HUES64 (cell line): ENCODE results near the gene HMX1.

Experiments
- H3K27ac ChIP-seq: 2 replicates; pipeline ENCODE4 v1.7.0; 2013; ENCODE audit warnings: low read depth, low read length, inconsistent platforms
- H3K27me3 ChIP-seq: 2 replicates; pipeline ENCODE4 v1.6.1; 2013; ENCODE audit warnings: mild to moderate bottlenecking, low read length; ENCODE audit not compliant: insufficient read depth
- H3K36me3 ChIP-seq: 2 replicates; pipeline ENCODE4 v1.6.1; 2013; ENCODE audit warnings: mild to moderate bottlenecking, low read length; ENCODE audit not compliant: insufficient read depth
- H3K4me1 ChIP-seq: 2 replicates; pipeline ENCODE4 v1.6.1; 2013; ENCODE audit warnings: mild to moderate bottlenecking, low read length, moderate library complexity; ENCODE audit not compliant: insufficient read depth
- H3K4me3 ChIP-seq: 2 replicates; pipeline ENCODE4 v1.5.1; 2013; ENCODE audit warnings: mild to moderate bottlenecking, low read length, moderate library complexity
- H3K9ac ChIP-seq: 2 replicates; pipeline ENCODE4 v1.6.1; 2013; ENCODE audit warnings: mild to moderate bottlenecking, low read depth, low read length
- H3K9me3 ChIP-seq: 2 replicates; pipeline ENCODE4 v1.6.1; 2013; ENCODE audit warnings: low read depth, low read length; ENCODE audit not compliant: insufficient read depth
- WGBS: fragments of 150-250, 120-280 bp; methylation state at CpG from one replicate; pipeline ENCODE4 v1.1.7; 2013; ENCODE audit warnings: missing lambda C conversion rate; 5-methylcytosine and 5-hydroxymethylcytosine counted together

HMX1 gene

DNA sequence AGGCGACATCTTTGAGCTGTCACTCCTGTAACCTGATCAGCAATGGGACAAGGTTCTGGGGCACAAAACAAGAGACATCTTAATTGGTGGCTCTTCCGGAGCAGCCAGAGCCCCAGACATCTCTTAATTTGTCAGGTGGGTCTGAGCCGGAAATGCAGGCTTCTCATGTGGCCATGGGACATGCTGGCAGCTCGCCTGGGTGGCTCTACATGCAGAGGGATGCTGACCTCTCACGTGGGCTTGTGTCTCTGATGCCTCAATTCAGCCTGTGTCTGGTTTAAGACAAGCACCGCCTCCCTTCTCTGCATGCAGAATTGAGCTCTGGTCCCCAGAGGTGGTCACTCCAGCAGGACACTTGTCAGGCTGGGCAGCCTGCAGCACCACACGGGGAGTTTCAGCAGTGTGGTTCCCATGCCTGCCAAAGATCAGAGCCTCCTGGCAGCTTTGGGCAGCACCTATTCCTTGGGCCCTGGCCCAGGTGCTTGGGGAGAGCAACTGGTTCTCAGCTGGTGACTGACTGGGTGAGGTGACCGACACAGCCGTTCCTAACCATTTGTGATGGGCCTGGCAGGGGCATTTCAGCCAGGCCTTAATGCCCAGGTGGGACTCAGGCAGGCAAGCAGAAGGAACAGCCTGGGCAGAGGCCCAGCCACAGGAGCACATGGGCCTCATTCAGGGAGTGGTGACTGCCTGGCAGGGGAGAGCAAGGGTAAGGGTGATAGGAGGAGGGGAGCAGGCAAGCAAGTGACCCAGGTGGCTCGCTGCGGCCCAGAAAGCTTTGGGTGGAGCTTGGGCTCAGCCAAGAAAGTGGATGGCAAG lies 53.4 kb downstream of the HMX1 start:
- 84% methylated on average over 11 of the region's 11 CpGs for WGBS
- no peak overlapping the region for H3K27ac ChIP-seq

GRCh38 chr4:8817813-8818062 lies 53.9 kb downstream of the HMX1 start:
- no peaks in the 10 kb centered on the region for H3K4me1 ChIP-seq
- WGBS, result 80% methylated on average over 5 of the region's 5 CpGs
- no peaks in the 10 kb centered on the region for H3K27me3 ChIP-seq
- H3K36me3 ChIP-seq, result no peaks in the 10 kb centered on the region
- no peak overlapping the region for H3K9ac ChIP-seq
- H3K27ac ChIP-seq, result no peak overlapping the region
- H3K4me3 ChIP-seq, result no peak overlapping the region
- H3K9me3 ChIP-seq, result no peaks in the 10 kb centered on the region

More for the DNA sequence above, 53.4 kb downstream of the HMX1 start:
- H3K27me3 ChIP-seq, result no peaks in the 10 kb centered on the region
- no peaks in the 10 kb centered on the region for H3K36me3 ChIP-seq
- no peak overlapping the region for H3K4me3 ChIP-seq
- no peaks in the 10 kb centered on the region for H3K4me1 ChIP-seq
- H3K9ac ChIP-seq, result no peak overlapping the region
- no peaks in the 10 kb centered on the region for H3K9me3 ChIP-seq

DNA sequence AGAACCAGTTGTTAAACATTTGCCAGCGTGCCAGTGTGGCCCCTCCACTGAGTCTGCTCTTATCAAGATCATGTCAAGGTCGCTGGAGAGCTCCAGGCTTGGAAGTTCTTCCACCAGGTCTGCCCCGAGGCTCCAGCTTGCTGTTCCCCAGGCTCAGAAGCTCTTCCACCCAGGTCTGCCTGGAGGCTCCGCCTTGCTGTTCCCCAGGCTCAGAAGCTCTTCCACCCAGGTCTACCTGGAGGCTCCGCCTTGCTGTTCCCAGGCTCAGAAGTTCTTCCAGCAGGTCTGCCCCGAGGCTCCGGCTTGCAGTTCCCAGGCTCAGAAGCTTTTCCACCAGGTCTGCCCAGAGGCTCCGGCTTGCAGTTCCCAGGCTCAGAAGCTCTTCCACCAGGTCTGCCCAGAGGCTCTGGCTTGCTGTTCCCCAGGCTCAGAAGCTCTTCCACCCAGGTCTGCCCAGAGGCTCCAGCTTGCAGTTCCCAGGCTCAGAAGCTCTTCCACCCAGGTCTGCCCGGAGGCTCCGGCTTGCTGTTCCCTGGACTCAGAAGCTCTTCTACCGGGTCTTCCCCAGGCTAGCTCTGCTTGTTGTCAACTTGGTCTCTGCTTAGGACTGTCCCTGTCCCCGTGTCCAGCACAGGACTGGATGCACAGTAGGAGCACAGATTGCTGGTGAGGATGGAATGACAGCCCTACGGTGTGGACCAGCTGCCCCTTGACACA lies 54.4 kb downstream of the HMX1 start:
- Histone ChIP-seq H3K4me1 (no peaks in the 10 kb centered on the region), H3K27me3 (no peaks in the 10 kb centered on the region), H3K4me3 (no peak overlapping the region), H3K36me3 (no peaks in the 10 kb centered on the region), H3K9me3 (no peaks in the 10 kb centered on the region), H3K9ac (no peak overlapping the region), H3K27ac (no peak overlapping the region)
- WGBS, result 89% methylated on average over 13 of the region's 13 CpGs
